Urinary bladder (tissue), 4 donors: Measurements from ENCODE around the gene RREB1. TPM values are rescaled to one million over a fixed set of nuclear protein-coding genes. Genes with fewer than 3 reads are reported as not detected.

ENCODE experiments used
- DNase-seq: peaks from one replicate; pipeline ENCODE4 v3.0.0-alpha.2; 2015; ENCODE audit errors: extremely low spot score
- H3K27ac ChIP-seq: one replicate; pipeline ENCODE4 v1.5.1; 2013; ENCODE audit warnings: low read depth, mild to moderate bottlenecking, moderate library complexity
- H3K36me3 ChIP-seq: one replicate; pipeline ENCODE4 v1.6.1; 2013; ENCODE audit warnings: mild to moderate bottlenecking, moderate library complexity; ENCODE audit not compliant: insufficient read depth
- H3K4me1 ChIP-seq: one replicate; pipeline ENCODE4 v1.6.1; 2013; ENCODE audit warnings: mild to moderate bottlenecking, moderate library complexity; ENCODE audit not compliant: insufficient read depth
- H3K4me3 ChIP-seq: one replicate; pipeline ENCODE4 v1.5.1; 2013; ENCODE audit warnings: low read depth, low read length
- WGBS: extraction: QIAGEN DNeasy Blood & Tissue Kit; methylation state at CpG from one replicate; pipeline ENCODE4 v1.1.7; 2013; 5-methylcytosine and 5-hydroxymethylcytosine counted together
- polyA plus RNA-seq: library from polyadenylated mRNA; stranded (reverse); fragments of 200-250 nt; gene quantifications from one replicate; pipeline ENCODE4 v1.2.3, GENCODE V29; 2013
- total RNA-seq: library from RNA; depleted of rRNA; stranded (reverse); fragments of >200 nt; gene quantifications from one replicate; pipeline ENCODE4 v1.2.3, GENCODE V29; 2014
- donor health status: healthy with polysubstance abuse.
- donor health status: healthy.

The RREB1 gene
- total and polyA plus RNA-seq, 2 donors = 10.8 to 25.9 TPM

GRCh38 chr6:7138921-7139358 is 31.2 kb downstream of the RREB1 start:
- no peaks in the 10 kb centered on the region for H3K36me3 ChIP-seq
- H3K27ac ChIP-seq = no peak overlapping the region
- no peak overlapping the region for H3K4me3 ChIP-seq
- 71% methylated on average over 1 of the region's 1 CpG for WGBS
- no peak for DNase-seq
- H3K4me1 ChIP-seq = no peaks in the 10 kb centered on the region

DNA sequence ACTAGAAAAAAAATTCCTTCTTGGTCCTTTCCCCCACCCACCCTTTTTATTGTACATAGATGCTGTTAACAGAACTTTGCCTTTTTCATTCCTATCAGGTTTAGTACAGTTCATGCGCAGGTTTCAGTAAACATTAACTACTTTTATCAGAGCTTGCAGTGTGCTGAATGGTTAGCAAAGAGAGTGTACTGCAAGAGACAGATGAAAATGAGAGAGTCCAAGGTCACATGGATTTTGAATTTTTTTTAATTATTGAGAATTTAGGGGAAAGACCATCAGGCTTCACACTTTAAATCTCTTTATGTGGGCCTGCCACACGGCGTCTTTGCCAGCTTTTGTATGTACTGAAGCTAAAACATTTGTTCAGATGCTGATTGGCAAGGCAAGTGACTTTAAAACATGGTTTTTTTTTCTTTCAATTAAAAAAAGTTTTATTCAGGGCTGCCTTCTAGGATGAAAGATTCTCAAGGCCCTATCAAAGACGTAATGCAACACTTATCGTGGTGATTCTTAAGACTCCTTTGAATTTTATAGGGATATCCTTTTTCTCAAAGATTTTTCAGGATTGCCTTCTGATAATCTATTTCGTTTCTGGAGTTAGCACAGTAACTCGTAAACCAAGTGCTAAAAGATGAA is 32.2 kb downstream of the RREB1 start:
- Histone ChIP-seq H3K4me1 (peaks cover 1% of the 10 kb centered on the region), H3K27ac (no peak overlapping the region), H3K36me3 (no peaks in the 10 kb centered on the region), H3K4me3 (no peak overlapping the region)
- 84% methylated on average over 7 of the region's 7 CpGs for WGBS
- no peak for DNase-seq

DNA sequence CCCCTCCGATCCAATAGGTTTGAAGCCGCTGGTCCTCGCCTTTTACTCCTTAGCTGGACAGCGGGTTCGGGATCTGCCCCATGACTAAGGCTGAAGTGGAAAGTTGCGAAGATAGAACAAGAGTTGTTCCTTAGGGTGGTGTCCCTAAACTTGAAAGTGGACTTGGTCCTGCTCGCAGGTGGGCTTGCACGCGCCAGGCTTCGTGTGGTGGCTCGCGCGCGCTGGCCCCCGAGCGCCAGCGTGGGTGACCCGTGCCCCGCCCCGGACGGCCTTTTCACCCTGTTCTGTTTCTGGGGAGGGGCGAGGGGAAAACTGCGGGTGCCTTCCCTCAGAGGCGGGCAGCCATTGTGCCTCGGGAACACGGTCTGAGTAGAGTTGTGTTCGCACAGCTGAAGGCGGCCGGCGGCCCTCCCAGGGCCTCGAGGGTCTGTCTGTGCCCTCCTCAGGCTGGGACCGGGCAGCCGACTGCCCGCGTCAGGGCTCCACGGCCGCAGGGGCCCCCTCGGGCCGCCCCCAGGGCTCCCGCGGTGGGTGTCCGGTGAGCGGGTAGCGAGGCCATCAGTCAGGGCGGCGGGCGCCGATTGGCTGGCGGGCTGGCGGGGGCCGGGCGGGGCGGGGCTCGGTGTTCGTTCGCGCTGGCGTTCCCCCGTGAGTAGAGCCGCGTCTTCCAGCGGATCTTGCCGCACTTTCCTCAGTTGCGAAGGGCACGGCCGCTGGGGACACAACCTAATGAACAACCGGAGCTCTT is 33.0 kb downstream of the RREB1 start:
- 2% methylated on average over 67 of the region's 67 CpGs for WGBS
- Histone ChIP-seq H3K36me3 (no peaks in the 10 kb centered on the region), H3K27ac (peak overlapping the region; percentile 98), H3K4me3 (peak overlapping the region; percentile 81), H3K4me1 (peaks cover 2% of the 10 kb centered on the region)
- DNase-seq = no peak

DNA sequence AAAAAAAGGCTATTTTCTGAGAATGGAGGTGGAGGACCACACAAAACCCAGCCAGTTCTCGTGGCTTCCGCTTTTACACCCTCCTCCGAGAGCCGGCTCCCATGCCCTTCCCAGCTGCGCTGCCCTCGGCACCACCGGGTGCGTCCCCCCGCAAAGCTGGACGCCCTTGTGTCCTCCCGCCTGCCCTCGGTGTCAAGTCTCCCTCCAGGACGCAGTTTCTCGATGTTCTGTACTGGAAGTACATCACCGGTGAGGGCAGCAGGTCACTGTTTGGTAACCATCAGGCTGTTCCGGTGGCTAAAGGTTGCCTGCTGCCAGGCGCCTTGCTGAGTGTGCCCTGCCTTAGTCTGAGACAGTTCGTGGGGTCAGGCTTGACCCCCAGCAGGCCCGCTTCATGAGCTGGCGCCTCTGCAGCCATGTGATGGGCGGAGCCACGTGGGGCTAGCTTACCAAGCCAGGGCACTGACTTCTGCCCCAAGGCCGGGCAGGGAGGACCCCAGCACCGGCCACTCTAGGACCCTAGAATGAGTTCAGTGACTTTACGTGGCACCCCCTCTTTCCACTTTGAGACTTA is 34.6 kb downstream of the RREB1 start:
- H3K4me3 ChIP-seq = no peak overlapping the region
- H3K36me3 ChIP-seq = no peaks in the 10 kb centered on the region
- 97% methylated on average over 25 of the region's 25 CpGs for WGBS
- peaks cover 5% of the 10 kb centered on the region for H3K4me1 ChIP-seq
- no peak overlapping the region for H3K27ac ChIP-seq
- no peak for DNase-seq

GRCh38 chr6:7142918-7143475 is 35.2 kb downstream of the RREB1 start:
- no peak for DNase-seq
- no peak overlapping the region for H3K27ac ChIP-seq
- H3K36me3 ChIP-seq = no peaks in the 10 kb centered on the region
- H3K4me3 ChIP-seq = no peak overlapping the region
- 76% methylated on average over 6 of the region's 6 CpGs for WGBS
- peaks cover 6% of the 10 kb centered on the region for H3K4me1 ChIP-seq

DNA sequence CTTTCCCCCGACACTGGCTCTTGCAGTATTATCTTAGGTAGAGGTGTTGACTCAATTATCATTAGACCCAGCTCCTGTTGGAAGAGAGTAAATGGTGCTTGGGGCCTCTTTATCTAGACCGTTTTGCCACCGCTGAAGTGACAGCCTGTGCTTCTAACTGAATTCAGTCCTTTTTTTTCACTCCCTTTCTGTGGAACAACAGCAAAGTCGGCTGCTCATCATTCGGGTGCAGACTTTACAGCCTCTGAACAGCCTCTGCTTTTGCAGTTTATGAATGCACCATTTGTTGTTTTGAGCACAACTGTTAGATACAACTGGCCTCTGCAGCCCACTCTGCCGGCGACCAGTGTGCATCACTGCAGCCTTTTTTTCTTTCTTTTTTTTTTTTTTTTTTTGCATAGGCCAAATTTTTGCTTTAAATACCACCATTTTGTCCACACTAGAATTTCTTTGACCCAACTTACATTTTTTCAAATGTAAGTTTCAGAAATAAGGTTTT is 35.8 kb downstream of the RREB1 start:
- no peak for DNase-seq
- Histone ChIP-seq H3K27ac (no peak overlapping the region), H3K36me3 (no peaks in the 10 kb centered on the region), H3K4me3 (no peak overlapping the region), H3K4me1 (peaks cover 6% of the 10 kb centered on the region)
- WGBS = 50% methylated on average over 7 of the region's 7 CpGs

DNA sequence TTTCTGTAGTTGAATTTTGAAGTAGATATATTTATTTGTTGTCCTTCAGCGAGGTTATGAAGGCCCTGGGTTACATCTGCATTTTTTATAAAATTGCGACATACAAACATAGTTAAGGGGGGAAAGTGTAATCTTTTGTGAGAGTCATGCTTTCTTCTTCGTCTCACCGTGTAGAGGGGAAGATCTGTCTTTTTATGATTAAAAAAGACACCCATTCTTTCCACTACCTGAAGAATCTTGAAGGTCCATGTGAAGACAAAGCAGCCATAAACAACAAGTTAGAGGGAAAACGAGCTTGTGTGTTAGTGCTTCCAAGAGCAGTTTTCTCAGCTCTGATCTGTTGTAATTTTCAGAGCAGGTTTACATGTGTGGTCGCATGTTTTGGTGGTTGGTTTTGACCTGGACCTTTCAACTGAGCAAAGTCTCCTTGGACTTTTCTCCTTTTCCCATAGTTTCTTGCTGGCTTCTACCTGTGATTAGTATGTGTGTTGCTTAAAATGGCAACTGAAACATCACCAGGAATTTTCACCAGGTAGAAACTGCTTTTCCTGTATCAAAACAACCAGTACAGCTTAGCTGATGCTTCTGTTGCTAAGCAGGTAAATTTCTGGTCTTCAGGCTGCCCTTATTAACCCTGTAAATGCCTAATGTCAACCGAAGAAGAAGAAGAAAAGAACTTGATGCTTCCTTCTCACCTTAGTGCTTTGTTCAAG is 37.3 kb downstream of the RREB1 start:
- Histone ChIP-seq H3K36me3 (no peaks in the 10 kb centered on the region), H3K4me1 (peaks cover 6% of the 10 kb centered on the region), H3K4me3 (no peak overlapping the region), H3K27ac (peak overlapping the region; percentile 73)
- 62% methylated on average over 7 of the region's 7 CpGs for WGBS
- DNase-seq = no peak

DNA sequence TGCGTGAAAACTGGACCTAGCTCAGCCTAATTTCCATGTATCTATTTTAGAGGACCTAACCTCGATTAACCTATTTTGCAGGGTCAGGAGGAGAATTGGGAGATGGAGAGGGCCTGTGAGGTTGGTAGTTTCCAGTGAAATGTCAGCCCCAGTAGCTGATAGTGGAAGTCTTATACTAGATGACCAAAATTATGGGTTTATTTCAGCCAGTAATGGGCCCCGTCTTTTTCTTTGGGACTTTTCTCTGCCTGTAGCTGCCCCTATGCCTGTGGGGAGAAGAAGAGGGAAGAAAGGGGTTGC is 37.8 kb downstream of the RREB1 start:
- H3K4me3 ChIP-seq = no peak overlapping the region
- H3K36me3 ChIP-seq = no peaks in the 10 kb centered on the region
- 78% methylated on average over 3 of the region's 3 CpGs for WGBS
- no peak for DNase-seq
- peak overlapping the region; percentile 73 for H3K27ac ChIP-seq
- peaks cover 6% of the 10 kb centered on the region for H3K4me1 ChIP-seq

DNA sequence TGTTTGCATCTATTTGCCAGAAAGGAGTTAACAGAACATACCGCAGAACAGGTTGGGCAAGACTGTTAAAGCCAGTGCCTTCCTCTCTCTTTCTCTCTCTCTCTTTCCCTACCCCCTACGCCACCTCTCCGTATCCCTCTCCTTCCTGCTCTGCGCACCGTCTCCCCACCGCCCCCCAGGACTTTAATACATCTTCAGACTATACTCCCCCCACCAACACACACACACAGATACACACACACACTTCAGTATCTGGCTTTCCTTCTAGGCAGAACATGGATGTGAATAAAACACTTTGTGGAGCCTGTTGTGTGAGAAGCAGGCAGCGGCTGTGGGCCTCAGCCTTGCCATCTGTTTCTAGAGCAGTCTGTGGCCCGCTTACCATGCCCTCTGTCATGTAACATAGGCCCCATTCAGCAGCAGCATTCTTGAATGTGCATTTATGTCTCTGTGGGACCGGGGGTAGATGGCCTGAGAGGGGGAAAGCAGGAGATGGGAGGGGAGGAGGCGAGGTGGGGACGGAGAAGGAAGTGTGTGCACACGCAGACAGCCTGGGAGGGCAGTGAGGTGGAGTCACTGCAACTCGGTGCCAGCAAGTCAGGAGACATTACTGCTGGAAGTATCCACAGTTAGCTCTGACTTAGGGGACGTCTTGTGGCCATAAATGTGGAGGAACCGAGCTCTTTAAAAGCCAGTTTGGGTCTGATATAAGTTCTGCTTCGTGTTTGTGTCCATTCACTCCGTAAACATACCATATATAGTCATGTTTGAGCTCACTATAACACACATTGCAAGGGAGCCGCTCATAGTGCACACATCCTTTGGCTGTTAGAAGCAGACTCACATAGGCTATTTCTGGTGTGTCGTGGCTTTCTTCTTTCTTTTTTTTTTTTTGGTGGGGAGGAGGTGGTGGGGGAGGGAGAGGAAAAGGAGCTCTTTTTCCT is 38.4 kb downstream of the RREB1 start:
- H3K4me3 ChIP-seq = no peak overlapping the region

DNA sequence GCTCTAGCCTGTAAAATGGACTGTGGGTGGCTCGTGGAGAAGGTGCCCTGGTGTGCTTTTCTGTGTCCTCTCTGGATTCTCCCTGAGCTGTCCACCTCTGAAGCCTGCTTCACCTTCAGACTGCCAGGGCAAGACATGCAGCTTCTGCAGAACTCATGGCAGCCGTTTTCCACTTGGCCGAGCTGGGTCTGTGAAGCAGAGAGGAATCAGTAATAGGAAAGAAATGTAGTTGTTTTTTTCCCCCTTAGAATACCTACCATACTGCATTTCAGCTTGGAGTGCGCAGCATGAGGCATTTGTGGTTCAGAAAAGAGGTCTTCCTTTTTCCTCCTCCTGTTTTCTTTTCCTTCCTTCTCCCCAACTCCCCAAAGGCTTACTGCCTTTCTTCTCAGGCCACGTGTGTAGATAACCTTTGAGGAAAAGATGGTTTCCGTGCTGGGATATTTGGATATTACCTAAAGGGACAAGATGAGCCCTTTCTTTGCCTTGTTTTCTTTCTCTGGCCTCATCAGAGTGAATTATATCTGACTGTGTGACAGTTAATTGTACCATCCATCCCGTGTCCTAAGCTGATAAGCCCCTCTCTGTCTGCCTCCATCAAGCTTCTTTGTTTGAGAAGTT is 39.4 kb downstream of the RREB1 start:
- no peak overlapping the region for H3K4me3 ChIP-seq
- peaks cover 6% of the 10 kb centered on the region for H3K4me1 ChIP-seq
- no peaks in the 10 kb centered on the region for H3K36me3 ChIP-seq
- peak overlapping the region; percentile 88 for H3K27ac ChIP-seq
- 39% methylated on average over 7 of the region's 7 CpGs for WGBS
- no peak for DNase-seq

More for the DNA sequence above, 38.4 kb downstream of the RREB1 start:
- DNase-seq = peak; percentile 68
- Histone ChIP-seq H3K36me3 (no peaks in the 10 kb centered on the region), H3K4me1 (peaks cover 6% of the 10 kb centered on the region), H3K27ac (peak overlapping the region; percentile 88)
- 36% methylated on average over 19 of the region's 19 CpGs for WGBS

- WGBS = 75% methylated on average over 5 of the region's 5 CpGs
- peaks cover 6% of the 10 kb centered on the region for H3K4me1 ChIP-seq
- DNase-seq = no peak
- no peak overlapping the region for H3K27ac ChIP-seq
- no peaks in the 10 kb centered on the region for H3K36me3 ChIP-seq
- no peak overlapping the region for H3K4me3 ChIP-seq
Measured at GRCh38 chr6:7148100-7148822, 40.5 kb downstream of the RREB1 start.
